PC-9 (cell line): Measurements from ENCODE around the gene PACRG. TPM values are rescaled to one million over a fixed set of nuclear protein-coding genes. Genes with fewer than 3 reads are reported as not detected.

Experiments used
- BruUV-seq: library from RNA; stranded (reverse); fragments of 400-500 nt; replicated peaks from 2 replicates; lab custom pipeline; 2021; lab: Mats Ljungman, UMichigan
- CTCF ChIA-PET: fragments of 300-600 bp; sonication (Branson Sonifier 250); formaldehyde crosslinking; loops from one replicate; lab custom pipeline; 2022; ENCODE audit warnings: antibody characterized with exemption; lab: Charles Lee
- POLR2A ChIA-PET: fragments of 300-600 bp; sonication (Branson Sonifier 250); formaldehyde crosslinking; loops from one replicate; lab custom pipeline; 2022; ENCODE audit warnings: antibody characterized with exemption; ENCODE audit not compliant: unreplicated experiment; lab: Charles Lee
- DNase-seq, 2 experiments: peaks; one replicate each; pipeline versions ENCODE4 v3.0.0 to v3.0.0-alpha.2; 2015 to 2022; ENCODE audit warnings: mixed read lengths in 1 of 2
- H2AFZ ChIP-seq: fragments of 200-600 bp; sonication (generic); 2 replicates; pipeline ENCODE4 v1.8.1; 2017; ENCODE audit warnings: antibody characterized with exemption
- H3F3A ChIP-seq: fragments of 200-600 bp; sonication (generic); 2 replicates; pipeline ENCODE4 v1.8.1; 2017; ENCODE audit warnings: antibody characterized with exemption, mild to moderate bottlenecking, low read depth; ENCODE audit not compliant: insufficient read depth
- H3K27ac ChIP-seq: fragments of 200-600 bp; sonication (generic); 2 replicates; pipeline ENCODE4 v1.6.1; 2016; ENCODE audit warnings: mixed run types
- H3K27me3 ChIP-seq: fragments of 200-600 bp; sonication (generic); 2 replicates; pipeline ENCODE4 v1.6.1; 2016; ENCODE audit warnings: low read depth, mixed run types; ENCODE audit not compliant: insufficient read depth
- H3K36me3 ChIP-seq: fragments of 200-600 bp; sonication (generic); 2 replicates; pipeline ENCODE4 v1.6.1; 2016; ENCODE audit warnings: low read depth, mixed run types
- H3K4me1 ChIP-seq: fragments of 200-600 bp; sonication (generic); replicated peaks from 2 replicates; pipeline ENCODE4 v1.6.1; 2016; ENCODE audit warnings: mixed run types; ENCODE audit not compliant: insufficient read depth
- H3K4me2 ChIP-seq: fragments of 200-600 bp; sonication (generic); 2 replicates; pipeline ENCODE4 v1.6.1; 2017; ENCODE audit warnings: mixed run types
- H3K4me3 ChIP-seq: fragments of 200-600 bp; sonication (generic); 2 replicates; pipeline ENCODE4 v1.6.1; 2016; ENCODE audit warnings: mixed run types
- H3K79me2 ChIP-seq: fragments of 200-600 bp; sonication (generic); 2 replicates; pipeline ENCODE4 v1.6.1; 2017; ENCODE audit warnings: low read depth, mixed run types
- H3K9me2 ChIP-seq: fragments of 200-600 bp; sonication (generic); 2 replicates; pipeline ENCODE4 v1.8.1; 2017; ENCODE audit warnings: mild to moderate bottlenecking; ENCODE audit not compliant: insufficient read depth
- H3K9me3 ChIP-seq: fragments of 200-600 bp; sonication (generic); 2 replicates; pipeline ENCODE4 v1.8.1; 2016; ENCODE audit warnings: low read depth; ENCODE audit not compliant: insufficient read depth
- H4K20me1 ChIP-seq: fragments of 200-600 bp; sonication (generic); 2 replicates; pipeline ENCODE4 v1.8.1; 2017; ENCODE audit not compliant: insufficient read depth
- CTCF ChIP-seq: fragments of 200-600 bp; sonication (generic); conservative IDR thresholded peaks from 2 replicates; pipeline ENCODE4 v1.6.1; 2017; ENCODE audit warnings: mixed run types, antibody characterized with exemption, mild to moderate bottlenecking, moderate library complexity
- EZH2 ChIP-seq: fragments of 200-600 bp; sonication (generic); IDR thresholded peaks from 2 replicates; pipeline ENCODE4 v1.8.0; 2017; ENCODE audit warnings: antibody characterized with exemption, low read depth
- intact Hi-C: fragments of 100-400 bp; cut with micrococcal nuclease; formaldehyde crosslinking; loops from one replicate; pipeline ENCODE4 v1.10.0; 2022; ENCODE audit not compliant: unreplicated experiment
- total RNA-seq: library from RNA; stranded (reverse); gene quantifications from 2 replicates; pipeline ENCODE4 v1.2.3, GENCODE V29; 2021

The PACRG gene
- total RNA-seq, 1 experiment from 2014 or later: not detected

- no peak overlapping the region for H3K27ac ChIP-seq
- no peak for TF ChIP-seq EZH2
- no peak for TF ChIP-seq CTCF
- no peaks in the 10 kb centered on the region for H3K4me1 ChIP-seq
- no peak for DNase-seq
- no peak overlapping the region for H2AFZ ChIP-seq
- no TSS peak for BruUV-seq
- H3K4me3 ChIP-seq: no peak overlapping the region
- no peaks in the 10 kb centered on the region for H3K79me2 ChIP-seq
- H3K4me2 ChIP-seq: no peak overlapping the region
- intact Hi-C loops: no loop called here
- no peaks in the 10 kb centered on the region for H3K9me3 ChIP-seq
- H3K27me3 ChIP-seq: peaks cover 32% of the 10 kb centered on the region
- H3K36me3 ChIP-seq: no peaks in the 10 kb centered on the region
- H3K9me2 ChIP-seq: no peaks in the 10 kb centered on the region
- H3F3A ChIP-seq: no peaks in the 10 kb centered on the region
- no peaks in the 10 kb centered on the region for H4K20me1 ChIP-seq
- POLR2A ChIA-PET: no interaction called here
- CTCF ChIA-PET: no interaction called here
These were observed 136.0 kb downstream of the PACRG start for GRCh38 chr6:162863821-162864220.

- TF ChIP-seq CTCF: no peak
- no peak for TF ChIP-seq EZH2
- no peaks in the 10 kb centered on the region for H3K36me3 ChIP-seq
- no peak for DNase-seq
- H3K9me3 ChIP-seq: no peaks in the 10 kb centered on the region
- CTCF ChIA-PET: no interaction called here
- no peak overlapping the region for H3K4me2 ChIP-seq
- H3K4me3 ChIP-seq: no peak overlapping the region
- no peaks in the 10 kb centered on the region for H3F3A ChIP-seq
- no peaks in the 10 kb centered on the region for H3K4me1 ChIP-seq
- BruUV-seq: no TSS peak
- no peak overlapping the region for H3K27ac ChIP-seq
- H3K27me3 ChIP-seq: peaks cover 29% of the 10 kb centered on the region
- no peaks in the 10 kb centered on the region for H3K79me2 ChIP-seq
- intact Hi-C loops: no loop called here
- POLR2A ChIA-PET: no interaction called here
- H3K9me2 ChIP-seq: no peaks in the 10 kb centered on the region
- H2AFZ ChIP-seq: no peak overlapping the region
- H4K20me1 ChIP-seq: no peaks in the 10 kb centered on the region
These were observed 137.1 kb downstream of the PACRG start for GRCh38 chr6:162864911-162865310.

GRCh38 chr6:162866656-162867055 is 138.9 kb downstream of the PACRG start:
- no TSS peak for BruUV-seq

More at GRCh38 chr6:162866656-162867055, 138.9 kb downstream of the PACRG start:
- Histone ChIP-seq H3F3A (no peaks in the 10 kb centered on the region), H4K20me1 (no peaks in the 10 kb centered on the region), H3K27ac (no peak overlapping the region), H3K9me3 (no peaks in the 10 kb centered on the region), H3K9me2 (no peaks in the 10 kb centered on the region), H3K4me2 (no peak overlapping the region), H2AFZ (no peak overlapping the region), H3K4me1 (no peaks in the 10 kb centered on the region), H3K4me3 (no peak overlapping the region), H3K27me3 (peaks cover 29% of the 10 kb centered on the region), H3K79me2 (no peaks in the 10 kb centered on the region), H3K36me3 (no peaks in the 10 kb centered on the region)
- DNase-seq: no peak
- POLR2A ChIA-PET: no interaction called here
- intact Hi-C loops: no loop called here
- CTCF ChIA-PET: no interaction called here
- TF ChIP-seq CTCF: no peak
- no peak for TF ChIP-seq EZH2
